Measurements from ENCODE around the gene GNAZ.

DNA sequence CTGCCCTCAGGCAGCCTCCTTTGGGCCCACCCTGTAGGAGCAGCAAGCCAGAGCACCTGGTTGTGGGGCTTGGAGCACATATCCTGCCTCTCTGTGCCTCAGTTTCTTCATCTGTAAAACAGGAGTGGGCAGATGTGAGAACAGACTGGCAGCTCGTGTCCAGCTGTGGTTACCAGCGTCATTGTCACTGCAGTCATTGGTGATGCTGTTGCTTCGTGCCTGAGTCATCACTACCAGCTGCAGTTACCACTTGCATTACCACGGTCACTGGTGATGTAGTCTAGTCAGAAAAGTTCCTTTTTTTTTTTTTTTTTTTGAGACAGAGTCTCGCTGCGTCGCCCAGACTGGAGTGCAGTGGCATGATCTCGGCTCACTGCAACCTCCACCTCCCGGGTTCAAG, 51.1 kb downstream of the GNAZ start:
- TF ChIP-seq CTCF (IDR thresholded peaks at IDR 0.05), result no peak
- TF ChIP-seq EZH2 (IDR thresholded peaks at IDR 0.05; ENCODE audit: borderline replicate concordance, insufficient read depth, low read depth, low read length, poor library complexity, severe bottlenecking), result no peak

Data from B cell (primary cell).